K562 (cell line): ENCODE results near the gene MICAL2. TPM values are rescaled to one million over a fixed set of nuclear protein-coding genes. Genes with fewer than 3 reads are reported as not detected.

ENCODE experiments used
- ATAC-seq: fragments of 200-7000 bp; cut with Tn5 transposase; 3 replicates; pipeline ENCODE4 v1.9.1; 2020; ENCODE audit warnings: moderate library complexity
- BruUV-seq: library from RNA; stranded (reverse); fragments of 400-500 nt; replicated peaks from 2 replicates; lab custom pipeline; 2021; lab: Mats Ljungman, UMichigan
- CTCF ChIA-PET: fragments of 300-600 bp; formaldehyde crosslinking; extraction: SDS; loops from one replicate; lab custom pipeline; 2021; ENCODE audit warnings: low intra/inter-chr PET ratio; lab: Yijun Ruan, JAX
- POLR2A ChIA-PET: fragments of 300-600, 350-650 bp; sonication (Branson Sonifier 250); formaldehyde crosslinking; extraction: SDS; loops from one replicate; lab custom pipeline; 2021; ENCODE audit warnings: antibody characterized with exemption, inconsistent platforms; lab: Yijun Ruan, JAX
- DNase-seq, 4 experiments: peaks; one replicate each; pipeline versions ENCODE4 v3.0.0 to v3.0.0-alpha.2; 2011 to 2018; ENCODE audit warnings: low spot score in 3 of 4, mixed read lengths in 3 of 4; ENCODE audit errors: extremely low read depth in 1 of 4
- FAIRE-seq: peaks from 2 replicates; lab custom pipeline; 2011; peaks lifted over from hg19 to GRCh38; lab: Jason Lieb, UNC
- H2AFZ ChIP-seq: 2 replicates; pipeline ENCODE4 v1.6.0; 2011; ENCODE audit warnings: low read depth, low read length, control low read depth, inconsistent platforms
- H3K27ac ChIP-seq: fragments of 200-600 bp; 3 replicates; pipeline ENCODE4 v1.8.0; 2011; ENCODE audit warnings: low read depth, mild to moderate bottlenecking, control low read depth, inconsistent platforms, low read length, moderate library complexity, mixed read lengths; ENCODE audit errors: extremely low read depth
- H3K27me3 ChIP-seq, 2 experiments: fragments of 300-600 bp in 1 of 2; 2 replicates in 1 of 2; 3 replicates in 1 of 2; pipeline versions ENCODE4 v1.6.0 to v1.8.0; 2011; ENCODE audit warnings: inconsistent platforms in 2 of 2, low read length in 2 of 2, mild to moderate bottlenecking in 1 of 2, mixed read lengths in 1 of 2, moderate library complexity in 1 of 2; ENCODE audit not compliant: control insufficient read depth in 2 of 2, insufficient read depth in 2 of 2
- H3K36me3 ChIP-seq: fragments of 300-600 bp; 3 replicates; pipeline ENCODE4 v1.8.0; 2011; ENCODE audit warnings: mild to moderate bottlenecking, low read length, inconsistent platforms; ENCODE audit not compliant: control insufficient read depth, insufficient read depth
- H3K4me1 ChIP-seq, 2 experiments: fragments of 200-600 bp in 1 of 2; replicated peaks in 1 of 2; 2 replicates in 1 of 2; 3 replicates in 1 of 2; pipeline versions ENCODE4 v1.5.1 to v1.8.0; 2011; ENCODE audit warnings: inconsistent platforms in 2 of 2, low read length in 2 of 2, mild to moderate bottlenecking in 1 of 2, mixed read lengths in 1 of 2, moderate library complexity in 1 of 2; ENCODE audit not compliant: control insufficient read depth in 2 of 2, insufficient read depth in 2 of 2
- H3K4me2 ChIP-seq: 2 replicates; pipeline ENCODE4 v1.6.1; 2011; ENCODE audit warnings: low read length, control low read depth, inconsistent platforms, mixed read lengths; ENCODE audit not compliant: insufficient read depth
- H3K4me3 ChIP-seq: fragments of 200-600 bp; sonication (generic), shearing (Covaris generic); 2 replicates; pipeline ENCODE4 v1.5.1; 2016; ENCODE audit warnings: control low read depth, inconsistent platforms
- H3K79me2 ChIP-seq: fragments of 200-600 bp; 3 replicates; pipeline ENCODE4 v1.8.0; 2011; ENCODE audit warnings: low read length, inconsistent platforms; ENCODE audit not compliant: control insufficient read depth, insufficient read depth
- H3K9ac ChIP-seq, 2 experiments: 2 replicates each; pipeline versions ENCODE4 v1.6.0 to v1.6.1; 2011; ENCODE audit warnings: low read depth in 2 of 2, low read length in 2 of 2, control low read depth in 1 of 2, inconsistent platforms in 1 of 2, mild to moderate bottlenecking in 1 of 2, mixed read lengths in 1 of 2; ENCODE audit not compliant: insufficient read depth in 1 of 2
- H3K9me1 ChIP-seq: one replicate; pipeline ENCODE4 v1.6.0; 2011; ENCODE audit warnings: inconsistent platforms, mild to moderate bottlenecking, low read length, moderate library complexity; ENCODE audit not compliant: control insufficient read depth, insufficient read depth
- H3K9me3 ChIP-seq: replicated peaks from 2 replicates; pipeline ENCODE4 v1.5.1; 2011; ENCODE audit warnings: low read depth, low read length, inconsistent platforms; ENCODE audit not compliant: control insufficient read depth, insufficient read depth
- H4K20me1 ChIP-seq: replicated peaks from 2 replicates; pipeline ENCODE4 v1.6.1; 2011; ENCODE audit warnings: low read length, inconsistent platforms, mixed read lengths; ENCODE audit not compliant: control insufficient read depth, insufficient read depth
- E2F1 ChIP-seq: sonication (generic); formaldehyde crosslinking; IDR thresholded peaks from 2 replicates; pipeline ENCODE4 v1.8.1; 2023; ENCODE audit warnings: mild to moderate bottlenecking, missing genetic modification reagents, moderate library complexity
- GABPB2 ChIP-seq: fragments of 250-450 bp; sonication (Bioruptor Pico); conservative IDR thresholded peaks from 2 replicates; pipeline ENCODE4 v1.5.1; 2021; ENCODE audit warnings: mild to moderate bottlenecking
- HNRNPH1 ChIP-seq: fragments of 200-400 bp; formaldehyde crosslinking; optimal IDR thresholded peaks from 2 replicates; pipeline ENCODE3; 2017; ENCODE audit warnings: low read depth, mild to moderate bottlenecking, low read length, moderate library complexity
- HNRNPK ChIP-seq: fragments of 200-400 bp; formaldehyde crosslinking; IDR thresholded peaks from one replicate; pipeline ENCODE4 v1.6.1; 2018; ENCODE audit warnings: mild to moderate bottlenecking, low read depth, low read length; ENCODE audit not compliant: poor library complexity, severe bottlenecking
- MEF2A ChIP-seq: IDR thresholded peaks from 2 replicates; pipeline ENCODE4 v1.6.1; 2011; ENCODE audit warnings: low read depth, mild to moderate bottlenecking, low read length, moderate library complexity; ENCODE audit not compliant: control insufficient read depth
- NFIC ChIP-seq: fragments of 450-650 bp; IDR thresholded peaks from 2 replicates; pipeline ENCODE4 v1.6.1; 2017; ENCODE audit warnings: mild to moderate bottlenecking, inconsistent platforms
- ZNF224 ChIP-seq: sonication (generic); formaldehyde crosslinking; IDR thresholded peaks from 2 replicates; pipeline ENCODE4 v1.8.0; 2022; ENCODE audit warnings: mild to moderate bottlenecking, missing genetic modification reagents
- ZNF445 ChIP-seq: fragments of 250-450 bp; sonication (Bioruptor Pico); IDR thresholded peaks from 2 replicates; pipeline ENCODE4 v1.4.0; 2020; ENCODE audit warnings: low read depth, mild to moderate bottlenecking, moderate library complexity
- WGBS: fragments of 100-300 bp; shearing (Covaris generic); methylation state at CpG from one replicate; pipeline ENCODE4 v1.1.6; 2016; ENCODE audit warnings: low coverage, mixed read lengths; ENCODE audit not compliant: insufficient coverage; ENCODE audit errors: missing lambda C conversion rate; 5-methylcytosine and 5-hydroxymethylcytosine counted together
- in situ Hi-C: fragments of 300-500 bp; cut with MboI; formaldehyde crosslinking; loops from 4 replicates; pipeline ENCODE4 v1.15.0; 2018; ENCODE audit warnings: inconsistent platforms, mixed read lengths
- intact Hi-C: fragments of 100-400 bp; cut with micrococcal nuclease; formaldehyde crosslinking; loops from 2 replicates; pipeline ENCODE4 v1.14.2; 2022
- polyA plus RNA-seq, 8 experiments: library from polyadenylated mRNA; depleted of rRNA in 4 of 8; stranded (reverse) in 5 of 8; unstranded in 3 of 8; fragments of >200 nt; fragmentation: Nextera tagmentation in 2 of 8; fragmentation: Illumina TruSeq in 1 of 8; extraction: Ambion mirVana in 2 of 8; extraction: Trizol in 1 of 8; gene quantifications; 2 replicates each; pipeline versions ENCODE4 v1.2.1 to v1.2.3, GENCODE V29; 2011 to 2014; ENCODE audit warnings: inconsistent platforms in 1 of 8, missing spikeins in 1 of 8
- total RNA-seq, 7 experiments: library from RNA; depleted of rRNA in 6 of 7; stranded (reverse); fragments of >200 nt in 6 of 7; fragmentation: Illumina TruSeq in 2 of 7; extraction: Trizol in 2 of 7; gene quantifications; 2 replicates each; pipeline versions ENCODE4 v1.2.1 to v1.2.3, GENCODE V29; 2011 to 2021; ENCODE audit warnings: low replicate concordance in 1 of 7
- TF ChIP-seq, protein P1 (sequence below), 2 experiments: fragments of 450-650 bp in 1 of 2; sonication (generic) in 1 of 2; formaldehyde crosslinking in 1 of 2; IDR thresholded peaks in 1 of 2; conservative IDR thresholded peaks in 1 of 2; 2 replicates each; pipeline versions ENCODE4 v1.6.1 to v1.8.1; 2016 to 2023; ENCODE audit warnings: mild to moderate bottlenecking in 2 of 2, moderate library complexity in 2 of 2, inconsistent platforms in 1 of 2, missing genetic modification reagents in 1 of 2

Gene MICAL2
- total and polyA plus RNA-seq, 9 of the 15 experiments (the other 6 are each of a cell fraction or from before 2014, with no cell fraction given): 4.7 to 64.2 (median 33.6) TPM

GRCh38 chr11:12266943-12267342 lies 156.6 kb downstream of the MICAL2 start:
- in situ Hi-C loops (no loop called here), intact Hi-C loops (no loop called here)
- no peak overlapping the region for H2AFZ ChIP-seq
- no peaks in the 10 kb centered on the region for H3K27me3 ChIP-seq
- CTCF ChIA-PET: no interaction called here
- H3K9me1 ChIP-seq: no peaks in the 10 kb centered on the region
- no peak for FAIRE-seq
- TF ChIP-seq ZNF224 (CRISPR knock-in tag) (no peak), HNRNPH1 (no peak), ZNF445 (CRISPR knock-in tag) (no peak), E2F1 (CRISPR knock-in tag) (no peak), HNRNPK (no peak), NFIC (no peak), MEF2A (no peak), GABPB2 (CRISPR knock-in tag) (no peak)
- TF ChIP-seq, protein P1, sequence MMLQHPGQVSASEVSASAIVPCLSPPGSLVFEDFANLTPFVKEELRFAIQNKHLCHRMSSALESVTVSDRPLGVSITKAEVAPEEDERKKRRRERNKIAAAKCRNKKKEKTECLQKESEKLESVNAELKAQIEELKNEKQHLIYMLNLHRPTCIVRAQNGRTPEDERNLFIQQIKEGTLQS (IDR thresholded peaks at IDR 0.05): no peak
- TF ChIP-seq, protein P1 (CRISPR knock-in tag; conservative IDR thresholded peaks at IDR 0.05): no peak
- 0 out of 4 replicates have a peak overlapping the region, but pooled peaks of 1 of the 2 experiments have one; percentile 19 for H3K9ac ChIP-seq
- H3K9me3 ChIP-seq: no peaks in the 10 kb centered on the region
- no peak for ATAC-seq
- no peak overlapping the region for H3K4me3 ChIP-seq
- H3K79me2 ChIP-seq: no peaks in the 10 kb centered on the region; the same call in 2 of the 3 replicates
- peaks cover 14% of the 10 kb centered on the region; the same call in 2 of the 3 replicates for H3K36me3 ChIP-seq
- no peak for DNase-seq
- no peaks in the 10 kb centered on the region for H4K20me1 ChIP-seq
- POLR2A ChIA-PET: interaction anchor here (1.0 to 1.1 kb wide), 2 partner anchors 13 to 15 kb away, joined by 3 to 5 read pairs; no protein-coding TSS in a partner anchor
- H3K4me2 ChIP-seq: no peak overlapping the region
- WGBS: 84% methylated on average over 10 of the region's 10 CpGs
- H3K4me1 ChIP-seq: peaks cover 35 to 43% of the 10 kb centered on the region in 2 experiments
- no peak overlapping the region for H3K27ac ChIP-seq
- no TSS peak for BruUV-seq
